HepG2 (cell line): ENCODE results near the gene TMEM41B. TPM values are rescaled to one million over a fixed set of nuclear protein-coding genes. Genes with fewer than 3 reads are reported as not detected.
A peak's percentile ranks its signal among the peaks of the same experiment; 100 is the strongest.

Source experiments
- ARID2 ChIP-seq: sonication (generic); formaldehyde crosslinking; IDR thresholded peaks from 2 replicates; pipeline ENCODE4 v1.8.1; 2022; ENCODE audit warnings: mild to moderate bottlenecking, missing genetic modification reagents, borderline replicate concordance
- KMT2B ChIP-seq: IDR thresholded peaks from 2 replicates; pipeline ENCODE4 v1.6.1; 2016; ENCODE audit warnings: missing genetic modification reagents, missing compliant biosample characterization
- MAFF ChIP-seq: IDR thresholded peaks from 2 replicates; pipeline ENCODE4 v1.6.1; 2011; ENCODE audit warnings: low read depth, low read length, improper control_type of control experiment
- PHF20 ChIP-seq: sonication (generic); formaldehyde crosslinking; IDR thresholded peaks from 2 replicates; pipeline ENCODE4 v1.5.0; 2020; ENCODE audit warnings: mild to moderate bottlenecking, missing genetic modification reagents
- POLR2G ChIP-seq: fragments of 200-400 bp; formaldehyde crosslinking; IDR thresholded peaks from 2 replicates; pipeline ENCODE4 v1.6.1; 2018; ENCODE audit warnings: mild to moderate bottlenecking, low read depth, low read length, moderate library complexity
- RBFOX2 ChIP-seq: fragments of 200-400 bp; formaldehyde crosslinking; IDR thresholded peaks from 2 replicates; pipeline ENCODE4 v1.6.1; 2017; ENCODE audit warnings: low read depth, mild to moderate bottlenecking, low read length
- SNAI1 ChIP-seq: sonication (generic); formaldehyde crosslinking; IDR thresholded peaks from 2 replicates; pipeline ENCODE4 v1.5.0; 2020; ENCODE audit warnings: mild to moderate bottlenecking, missing genetic modification reagents, borderline replicate concordance
- SNAPC2 ChIP-seq: sonication (generic); formaldehyde crosslinking; IDR thresholded peaks from 2 replicates; pipeline ENCODE4 v1.8.1; 2022; ENCODE audit warnings: mild to moderate bottlenecking, missing genetic modification reagents
- TEAD2 ChIP-seq: sonication (generic); formaldehyde crosslinking; IDR thresholded peaks from 2 replicates; pipeline ENCODE4 v1.9.0; 2021; ENCODE audit warnings: missing genetic modification reagents
- ZFY ChIP-seq: sonication (generic); formaldehyde crosslinking; IDR thresholded peaks from 2 replicates; pipeline ENCODE4 v1.4.0; 2020; ENCODE audit warnings: missing genetic modification reagents
- ZNF20 ChIP-seq: sonication (generic); formaldehyde crosslinking; IDR thresholded peaks from 2 replicates; pipeline ENCODE4 v1.4.0; 2020; ENCODE audit warnings: mild to moderate bottlenecking, moderate library complexity, missing genetic modification reagents
- ZNF225 ChIP-seq: sonication (generic); formaldehyde crosslinking; IDR thresholded peaks from 2 replicates; pipeline ENCODE4 v1.4.0; 2020; ENCODE audit warnings: mild to moderate bottlenecking, missing genetic modification reagents
- ZNF30 ChIP-seq: sonication (generic); formaldehyde crosslinking; IDR thresholded peaks from 2 replicates; pipeline ENCODE4 v1.5.0; 2020; ENCODE audit warnings: mild to moderate bottlenecking, missing genetic modification reagents
- polyA plus RNA-seq, 8 experiments: library from polyadenylated mRNA; depleted of rRNA in 3 of 8; stranded (reverse) in 7 of 8; unstranded in 1 of 8; fragments of >200 nt; fragmentation: Illumina TruSeq in 4 of 8; extraction: Trizol in 4 of 8; gene quantifications; 2 replicates each; pipeline versions ENCODE4 v1.2.1 to v1.2.3, GENCODE V29; 2011 to 2016; ENCODE audit warnings: low read depth in 4 of 8, missing spikeins in 1 of 8, mixed read lengths in 1 of 8; ENCODE audit not compliant: insufficient read depth in 1 of 8
- total RNA-seq, 5 experiments: library from RNA; depleted of rRNA; stranded (reverse); fragments of >200 nt; fragmentation: Illumina TruSeq; extraction: Trizol; gene quantifications; 2 replicates each; pipeline ENCODE4 v1.2.3, GENCODE V29; 2016; ENCODE audit warnings: low read depth in 1 of 5
- TF ChIP-seq, protein P1 (sequence below): sonication (generic); formaldehyde crosslinking; IDR thresholded peaks from 2 replicates; pipeline ENCODE4 v1.4.0; 2020; ENCODE audit warnings: mild to moderate bottlenecking, missing genetic modification reagents, borderline replicate concordance
- TF ChIP-seq, protein P2 (sequence below): sonication (generic); formaldehyde crosslinking; IDR thresholded peaks from 2 replicates; pipeline ENCODE4 v1.4.0; 2020; ENCODE audit warnings: mild to moderate bottlenecking, missing genetic modification reagents
- TF ChIP-seq, protein P3 (sequence below): sonication (generic); formaldehyde crosslinking; IDR thresholded peaks from 2 replicates; pipeline ENCODE4 v1.5.1; 2020; ENCODE audit warnings: mild to moderate bottlenecking, missing genetic modification reagents
- TF ChIP-seq, protein P4 (sequence below): sonication (generic); formaldehyde crosslinking; IDR thresholded peaks from 2 replicates; pipeline ENCODE4 v1.5.0; 2020; ENCODE audit warnings: missing genetic modification reagents
- TF ChIP-seq, protein P5 (sequence below): sonication (generic); formaldehyde crosslinking; IDR thresholded peaks from 2 replicates; pipeline ENCODE4 v1.5.0; 2020; ENCODE audit warnings: mild to moderate bottlenecking, missing genetic modification reagents
- TF ChIP-seq, protein P6 (sequence below): sonication (generic); formaldehyde crosslinking; IDR thresholded peaks from 2 replicates; pipeline ENCODE4 v1.8.1; 2022; ENCODE audit warnings: low read depth, mild to moderate bottlenecking, missing genetic modification reagents

The TMEM41B gene
- total and polyA plus RNA-seq, 2 of the 13 experiments (the other 11 are each of a cell fraction or from before 2014, with no cell fraction given), result 36.8 to 48.1 TPM

DNA sequence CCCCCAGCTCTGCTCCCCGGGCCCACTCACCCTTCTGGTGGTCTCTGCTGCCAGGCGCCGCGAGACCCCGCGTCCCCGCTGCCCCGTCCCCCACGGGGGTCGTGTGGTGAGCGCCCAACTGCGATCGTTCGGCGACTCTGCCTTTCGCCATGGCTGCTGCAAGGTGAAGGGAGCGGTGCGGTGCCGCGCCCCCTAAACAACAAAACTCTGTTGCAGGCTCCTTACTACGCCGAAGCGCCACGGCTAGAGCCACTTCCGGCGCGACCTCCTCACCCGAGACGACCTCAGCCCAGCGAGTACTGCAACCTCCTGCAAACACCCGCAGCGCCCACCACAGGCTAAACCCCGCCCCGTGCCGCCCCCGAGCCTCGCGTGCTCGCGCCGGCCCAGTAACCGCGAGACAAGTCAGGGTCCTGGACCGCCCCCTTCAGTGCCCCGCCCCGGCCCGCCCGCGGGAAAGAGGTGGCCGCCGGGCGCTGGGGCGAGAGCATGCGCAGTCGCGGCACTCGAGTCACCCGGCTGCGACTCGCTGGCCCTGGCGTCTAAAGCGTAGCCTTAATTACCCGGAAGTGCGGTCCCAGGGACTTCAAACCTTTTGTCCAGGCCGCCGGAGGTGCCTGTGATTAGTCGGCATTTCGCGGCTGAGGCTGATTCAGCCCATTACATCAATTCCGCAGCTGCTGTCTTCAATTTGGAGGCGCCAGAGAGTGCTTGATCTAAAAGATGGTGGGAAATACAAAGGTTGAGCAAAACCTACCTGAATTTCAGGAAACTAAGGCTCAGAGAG is at the start of gene TMEM41B (continued):
- TF ChIP-seq, protein P1, sequence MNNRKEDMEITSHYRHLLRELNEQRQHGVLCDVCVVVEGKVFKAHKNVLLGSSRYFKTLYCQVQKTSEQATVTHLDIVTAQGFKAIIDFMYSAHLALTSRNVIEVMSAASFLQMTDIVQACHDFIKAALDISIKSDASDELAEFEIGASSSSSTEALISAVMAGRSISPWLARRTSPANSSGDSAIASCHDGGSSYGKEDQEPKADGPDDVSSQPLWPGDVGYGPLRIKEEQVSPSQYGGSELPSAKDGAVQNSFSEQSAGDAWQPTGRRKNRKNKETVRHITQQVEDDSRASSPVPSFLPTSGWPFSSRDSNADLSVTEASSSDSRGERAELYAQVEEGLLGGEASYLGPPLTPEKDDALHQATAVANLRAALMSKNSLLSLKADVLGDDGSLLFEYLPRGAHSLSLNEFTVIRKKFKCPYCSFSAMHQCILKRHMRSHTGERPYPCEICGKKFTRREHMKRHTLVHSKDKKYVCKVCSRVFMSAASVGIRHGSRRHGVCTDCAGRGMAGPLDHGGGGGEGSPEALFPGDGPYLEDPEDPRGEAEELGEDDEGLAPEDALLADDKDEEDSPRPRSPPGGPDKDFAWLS (CRISPR knock-in tag), result no peak
- TF ChIP-seq, protein P2, sequence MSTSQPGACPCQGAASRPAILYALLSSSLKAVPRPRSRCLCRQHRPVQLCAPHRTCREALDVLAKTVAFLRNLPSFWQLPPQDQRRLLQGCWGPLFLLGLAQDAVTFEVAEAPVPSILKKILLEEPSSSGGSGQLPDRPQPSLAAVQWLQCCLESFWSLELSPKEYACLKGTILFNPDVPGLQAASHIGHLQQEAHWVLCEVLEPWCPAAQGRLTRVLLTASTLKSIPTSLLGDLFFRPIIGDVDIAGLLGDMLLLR (CRISPR knock-in tag), result no peak
- TF ChIP-seq PHF20 (CRISPR knock-in tag), result peak; percentile 74
- peak; percentile 70 for TF ChIP-seq ZFY (CRISPR knock-in tag)
- no peak for TF ChIP-seq TEAD2 (CRISPR knock-in tag)
- TF ChIP-seq ARID2, result peak; percentile 82; the same call in 1 of the 2 replicates
- TF ChIP-seq ZNF20 (CRISPR knock-in tag), result no peak
- TF ChIP-seq RBFOX2, result peak; percentile 93
- peak; percentile 66 for TF ChIP-seq MAFF
- TF ChIP-seq, protein P3, sequence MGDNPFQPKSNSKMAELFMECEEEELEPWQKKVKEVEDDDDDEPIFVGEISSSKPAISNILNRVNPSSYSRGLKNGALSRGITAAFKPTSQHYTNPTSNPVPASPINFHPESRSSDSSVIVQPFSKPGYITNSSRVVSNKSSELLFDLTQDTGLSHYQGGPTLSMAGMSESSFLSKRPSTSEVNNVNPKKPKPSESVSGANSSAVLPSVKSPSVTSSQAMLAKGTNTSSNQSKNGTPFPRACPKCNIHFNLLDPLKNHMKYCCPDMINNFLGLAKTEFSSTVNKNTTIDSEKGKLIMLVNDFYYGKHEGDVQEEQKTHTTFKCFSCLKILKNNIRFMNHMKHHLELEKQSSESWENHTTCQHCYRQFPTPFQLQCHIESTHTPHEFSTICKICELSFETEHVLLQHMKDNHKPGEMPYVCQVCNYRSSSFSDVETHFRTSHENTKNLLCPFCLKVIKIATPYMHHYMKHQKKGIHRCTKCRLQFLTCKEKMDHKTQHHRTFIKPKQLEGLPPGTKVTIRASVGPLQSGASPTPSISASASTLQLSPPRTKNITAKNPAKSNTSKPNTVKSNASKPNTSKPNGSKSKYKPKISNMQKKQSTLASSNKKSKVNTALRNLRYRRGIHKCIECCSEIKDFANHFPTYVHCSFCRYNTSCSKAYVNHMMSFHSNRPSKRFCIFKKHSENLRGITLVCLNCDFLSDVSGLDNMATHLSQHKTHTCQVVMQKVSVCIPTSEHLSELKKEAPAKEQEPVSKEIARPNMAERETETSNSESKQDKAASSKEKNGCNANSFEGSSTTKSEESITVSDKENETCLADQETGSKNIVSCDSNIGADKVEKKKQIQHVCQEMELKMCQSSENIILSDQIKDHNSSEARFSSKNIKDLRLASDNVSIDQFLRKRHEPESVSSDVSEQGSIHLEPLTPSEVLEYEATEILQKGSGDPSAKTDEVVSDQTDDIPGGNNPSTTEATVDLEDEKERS (CRISPR knock-in tag), result no peak
- TF ChIP-seq ZNF30 (CRISPR knock-in tag), result no peak
- TF ChIP-seq, protein P4, sequence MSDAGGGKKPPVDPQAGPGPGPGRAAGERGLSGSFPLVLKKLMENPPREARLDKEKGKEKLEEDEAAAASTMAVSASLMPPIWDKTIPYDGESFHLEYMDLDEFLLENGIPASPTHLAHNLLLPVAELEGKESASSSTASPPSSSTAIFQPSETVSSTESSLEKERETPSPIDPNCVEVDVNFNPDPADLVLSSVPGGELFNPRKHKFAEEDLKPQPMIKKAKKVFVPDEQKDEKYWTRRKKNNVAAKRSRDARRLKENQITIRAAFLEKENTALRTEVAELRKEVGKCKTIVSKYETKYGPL, result no peak
- TF ChIP-seq, protein P5, sequence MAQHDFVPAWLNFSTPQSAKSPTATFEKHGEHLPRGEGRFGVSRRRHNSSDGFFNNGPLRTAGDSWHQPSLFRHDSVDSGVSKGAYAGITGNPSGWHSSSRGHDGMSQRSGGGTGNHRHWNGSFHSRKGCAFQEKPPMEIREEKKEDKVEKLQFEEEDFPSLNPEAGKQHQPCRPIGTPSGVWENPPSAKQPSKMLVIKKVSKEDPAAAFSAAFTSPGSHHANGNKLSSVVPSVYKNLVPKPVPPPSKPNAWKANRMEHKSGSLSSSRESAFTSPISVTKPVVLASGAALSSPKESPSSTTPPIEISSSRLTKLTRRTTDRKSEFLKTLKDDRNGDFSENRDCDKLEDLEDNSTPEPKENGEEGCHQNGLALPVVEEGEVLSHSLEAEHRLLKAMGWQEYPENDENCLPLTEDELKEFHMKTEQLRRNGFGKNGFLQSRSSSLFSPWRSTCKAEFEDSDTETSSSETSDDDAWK (CRISPR knock-in tag), result no peak
- peak; percentile 89 for TF ChIP-seq POLR2G
- peak; percentile 76 for TF ChIP-seq KMT2B (CRISPR knock-in tag)
- no peak; the same call in 1 of the 2 replicates for TF ChIP-seq SNAI1 (CRISPR knock-in tag)
- TF ChIP-seq, protein P6, sequence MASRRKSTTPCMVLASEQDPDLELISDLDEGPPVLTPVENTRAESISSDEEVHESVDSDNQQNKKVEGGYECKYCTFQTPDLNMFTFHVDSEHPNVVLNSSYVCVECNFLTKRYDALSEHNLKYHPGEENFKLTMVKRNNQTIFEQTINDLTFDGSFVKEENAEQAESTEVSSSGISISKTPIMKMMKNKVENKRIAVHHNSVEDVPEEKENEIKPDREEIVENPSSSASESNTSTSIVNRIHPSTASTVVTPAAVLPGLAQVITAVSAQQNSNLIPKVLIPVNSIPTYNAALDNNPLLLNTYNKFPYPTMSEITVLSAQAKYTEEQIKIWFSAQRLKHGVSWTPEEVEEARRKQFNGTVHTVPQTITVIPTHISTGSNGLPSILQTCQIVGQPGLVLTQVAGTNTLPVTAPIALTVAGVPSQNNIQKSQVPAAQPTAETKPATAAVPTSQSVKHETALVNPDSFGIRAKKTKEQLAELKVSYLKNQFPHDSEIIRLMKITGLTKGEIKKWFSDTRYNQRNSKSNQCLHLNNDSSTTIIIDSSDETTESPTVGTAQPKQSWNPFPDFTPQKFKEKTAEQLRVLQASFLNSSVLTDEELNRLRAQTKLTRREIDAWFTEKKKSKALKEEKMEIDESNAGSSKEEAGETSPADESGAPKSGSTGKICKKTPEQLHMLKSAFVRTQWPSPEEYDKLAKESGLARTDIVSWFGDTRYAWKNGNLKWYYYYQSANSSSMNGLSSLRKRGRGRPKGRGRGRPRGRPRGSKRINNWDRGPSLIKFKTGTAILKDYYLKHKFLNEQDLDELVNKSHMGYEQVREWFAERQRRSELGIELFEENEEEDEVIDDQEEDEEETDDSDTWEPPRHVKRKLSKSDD (CRISPR knock-in tag), result no peak; the same call in 1 of the 2 replicates
- TF ChIP-seq ZNF225 (CRISPR knock-in tag), result no peak
- TF ChIP-seq SNAPC2 (CRISPR knock-in tag), result no peak
